Mucosa of stomach (tissue), 1 donor: Measurements from ENCODE around the gene CEP295NL.

Experiments
- H3K27me3 ChIP-seq: one replicate; pipeline ENCODE4 v1.7.0; 2013; ENCODE audit warnings: mild to moderate bottlenecking, low read length; ENCODE audit not compliant: control insufficient read depth, insufficient read depth
- H3K36me3 ChIP-seq: one replicate; pipeline ENCODE4 v1.7.0; 2013; ENCODE audit warnings: low read length; ENCODE audit not compliant: control insufficient read depth, insufficient read depth
- H3K4me1 ChIP-seq: one replicate; pipeline ENCODE4 v1.7.0; 2013; ENCODE audit warnings: mild to moderate bottlenecking, low read length; ENCODE audit not compliant: control insufficient read depth, insufficient read depth
- H3K4me3 ChIP-seq: one replicate; pipeline ENCODE4 v1.7.0; 2013; ENCODE audit warnings: low read length
- H3K9ac ChIP-seq: one replicate; pipeline ENCODE4 v1.7.0; 2013; ENCODE audit warnings: mild to moderate bottlenecking, low read length, moderate library complexity
- H3K9me3 ChIP-seq: one replicate; pipeline ENCODE4 v1.7.0; 2013; ENCODE audit warnings: mild to moderate bottlenecking, low read length, moderate library complexity; ENCODE audit not compliant: control insufficient read depth
- donor health status: Pancreatic carcinoma.

Gene CEP295NL

DNA sequence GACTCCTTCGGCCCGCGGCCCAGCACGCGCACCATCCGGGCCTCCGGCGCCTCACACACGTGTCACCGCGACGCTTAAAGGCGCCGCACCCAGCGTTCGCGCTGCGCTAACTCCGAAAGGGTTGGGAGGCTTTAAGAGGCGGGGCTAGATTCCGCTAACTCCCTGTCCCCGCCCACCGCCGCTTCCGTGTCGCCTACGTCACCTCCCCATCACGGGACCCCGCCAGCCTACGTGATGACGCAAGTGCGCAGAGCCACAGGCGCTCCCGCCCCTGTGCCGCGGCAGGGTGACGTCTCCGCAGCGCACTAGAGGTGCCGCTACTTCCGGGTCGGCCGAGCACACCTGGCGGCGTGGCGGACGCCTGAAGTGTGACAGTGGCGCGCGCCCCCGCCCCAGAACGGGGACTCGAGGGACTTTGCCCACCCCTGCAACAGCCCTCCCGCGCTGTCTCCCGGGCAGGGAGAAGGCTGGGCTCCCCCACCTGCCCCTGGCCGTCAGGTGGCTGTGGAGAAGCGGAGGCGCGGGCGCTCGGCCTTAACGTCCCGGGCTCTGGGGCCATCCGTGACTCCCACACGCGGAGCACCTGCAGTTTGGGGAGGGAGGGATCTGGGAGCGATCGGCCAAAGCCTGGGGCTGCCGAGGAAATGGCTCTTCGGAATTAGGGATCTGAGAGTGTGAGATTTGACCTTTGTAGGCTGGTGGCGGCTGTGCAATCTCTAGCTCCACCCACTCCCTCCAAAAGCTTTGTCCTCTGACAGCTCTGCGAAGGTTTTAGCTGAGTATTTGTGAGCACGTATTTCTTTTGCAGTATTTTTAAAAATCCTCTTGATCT is 62.0 kb downstream of the CEP295NL start, which contains the start of gene USP36:
USP36 (minus strand) TSS at position 35 of the 832 bp plus-strand sequence. CDS start 4,451 bp downstream, outside the sequence.
- H3K9me3 ChIP-seq: no peaks in the 10 kb centered on the region

More for the DNA sequence above, 62.0 kb downstream of the CEP295NL start, which contains the start of gene USP36:
- Histone ChIP-seq H3K9ac (peak within 1 kb of the TSS; percentile 81), H3K36me3 (peaks cover 7% of the 10 kb centered on the region), H3K27me3 (no peaks in the 10 kb centered on the region), H3K4me1 (peaks cover 25% of the 10 kb centered on the region), H3K4me3 (peak within 1 kb of the TSS; percentile 48)
